RWPE2 (cell line): ENCODE measurements around the gene IGFN1.

Experiments
- ATAC-seq: fragments of 200-7000 bp; cut with Tn5 transposase; 3 replicates; pipeline ENCODE4 v1.9.1; 2021; ENCODE audit warnings: low read depth
- DNase-seq: peaks from one replicate; pipeline ENCODE4 v3.0.0-alpha.2; 2020; ENCODE audit warnings: low spot score
- H3K27ac ChIP-seq: fragments of 450-650 bp; 2 replicates; pipeline ENCODE4 v1.5.1; 2017; ENCODE audit warnings: mild to moderate bottlenecking; ENCODE audit not compliant: poor library complexity, severe bottlenecking
- H3K27me3 ChIP-seq: fragments of 250-450 bp; sonication (Bioruptor Pico); 2 replicates; pipeline ENCODE4 v1.5.1; 2021; ENCODE audit warnings: mild to moderate bottlenecking, moderate library complexity; ENCODE audit not compliant: insufficient read depth, poor library complexity, severe bottlenecking
- H3K36me3 ChIP-seq: fragments of 250-450 bp; sonication (Bioruptor Pico); 2 replicates; pipeline ENCODE4 v1.5.1; 2020; ENCODE audit warnings: low read depth, mild to moderate bottlenecking, moderate library complexity
- H3K4me1 ChIP-seq: fragments of 250-450 bp; sonication (Bioruptor Pico); 2 replicates; pipeline ENCODE4 v1.5.1; 2021; ENCODE audit warnings: mild to moderate bottlenecking, moderate library complexity; ENCODE audit not compliant: insufficient read depth, poor library complexity, severe bottlenecking
- H3K4me3 ChIP-seq: fragments of 250-450 bp; sonication (Bioruptor Pico); 2 replicates; pipeline ENCODE4 v1.5.1; 2021; ENCODE audit warnings: mild to moderate bottlenecking, moderate library complexity; ENCODE audit not compliant: severe bottlenecking
- H3K9me3 ChIP-seq: fragments of 250-450 bp; sonication (Bioruptor Pico); 2 replicates; pipeline ENCODE4 v1.5.1; 2021; ENCODE audit warnings: mild to moderate bottlenecking, moderate library complexity; ENCODE audit not compliant: severe bottlenecking
- CTCF ChIP-seq: fragments of 450-650 bp; IDR thresholded peaks from one replicate; pipeline ENCODE4 v1.5.1; 2017; ENCODE audit warnings: mild to moderate bottlenecking, moderate library complexity; ENCODE audit not compliant: poor library complexity, severe bottlenecking

The IGFN1 gene

GRCh38 chr1:201171063-201172036 lies 19.3 kb upstream of the IGFN1 start:
- peak overlapping the region; percentile 32 for H3K4me3 ChIP-seq
- peaks cover 14% of the 10 kb centered on the region for H3K4me1 ChIP-seq
- ATAC-seq (no peak; the same call in 1 of the 3 replicates), DNase-seq (no peak)
- TF ChIP-seq CTCF, result peak; percentile 30
- no peaks in the 10 kb centered on the region for H3K9me3 ChIP-seq
- no peak overlapping the region for H3K27ac ChIP-seq
- no peaks in the 10 kb centered on the region for H3K36me3 ChIP-seq
- H3K27me3 ChIP-seq, result no peaks in the 10 kb centered on the region

GRCh38 chr1:201172326-201172725 lies 18.3 kb upstream of the IGFN1 start:
- Histone ChIP-seq H3K27ac (no peak overlapping the region), H3K36me3 (no peaks in the 10 kb centered on the region), H3K9me3 (no peaks in the 10 kb centered on the region), H3K27me3 (no peaks in the 10 kb centered on the region), H3K4me1 (peaks cover 14% of the 10 kb centered on the region), H3K4me3 (no peak overlapping the region)
- DNase-seq, result no peak
- ATAC-seq, result no peak
- no peak for TF ChIP-seq CTCF

GRCh38 chr1:201172999-201173610 lies 17.5 kb upstream of the IGFN1 start:
- Histone ChIP-seq H3K9me3 (no peaks in the 10 kb centered on the region), H3K4me3 (no peak overlapping the region), H3K27me3 (no peaks in the 10 kb centered on the region), H3K4me1 (peaks cover 14% of the 10 kb centered on the region), H3K36me3 (no peaks in the 10 kb centered on the region), H3K27ac (no peak overlapping the region)
- DNase-seq, result no peak
- peak; percentile 38 for ATAC-seq
- no peak for TF ChIP-seq CTCF

- TF ChIP-seq CTCF, result no peak
- no peak for ATAC-seq
- no peak overlapping the region for H3K27ac ChIP-seq
These were observed 16.9 kb upstream of the IGFN1 start for GRCh38 chr1:201173736-201174135.

More at GRCh38 chr1:201173736-201174135, 16.9 kb upstream of the IGFN1 start:
- Histone ChIP-seq H3K4me3 (no peak overlapping the region), H3K36me3 (no peaks in the 10 kb centered on the region), H3K4me1 (peaks cover 14% of the 10 kb centered on the region), H3K27me3 (no peaks in the 10 kb centered on the region), H3K9me3 (no peaks in the 10 kb centered on the region)
- DNase-seq, result no peak
